K562 (cell line): Measurements from ENCODE around the gene ZNF74. TPM values are rescaled to one million over a fixed set of nuclear protein-coding genes. Genes with fewer than 3 reads are reported as not detected.
A peak's percentile ranks its signal among the peaks of the same experiment; 100 is the strongest.
"Not testable (repeated sequence)": the region's sequence is repeated elsewhere in the genome, so short reads cannot be mapped to it uniquely, and the experiment has no call there.

Source experiments
- ATAC-seq: fragments of 200-7000 bp; cut with Tn5 transposase; 3 replicates; pipeline ENCODE4 v1.9.1; 2020; ENCODE audit warnings: moderate library complexity
- BruUV-seq: library from RNA; stranded (reverse); fragments of 400-500 nt; replicated peaks from 2 replicates; lab custom pipeline; 2021; lab: Mats Ljungman, UMichigan
- CTCF ChIA-PET: fragments of 300-600 bp; formaldehyde crosslinking; extraction: SDS; loops from one replicate; lab custom pipeline; 2021; ENCODE audit warnings: low intra/inter-chr PET ratio; lab: Yijun Ruan, JAX
- POLR2A ChIA-PET: fragments of 300-600, 350-650 bp; sonication (Branson Sonifier 250); formaldehyde crosslinking; extraction: SDS; loops from one replicate; lab custom pipeline; 2021; ENCODE audit warnings: antibody characterized with exemption, inconsistent platforms; lab: Yijun Ruan, JAX
- DNase-seq, 4 experiments: peaks; one replicate each; pipeline versions ENCODE4 v3.0.0 to v3.0.0-alpha.2; 2011 to 2018; ENCODE audit warnings: low spot score in 3 of 4, mixed read lengths in 3 of 4; ENCODE audit errors: extremely low read depth in 1 of 4
- FAIRE-seq: peaks from 2 replicates; lab custom pipeline; 2011; peaks lifted over from hg19 to GRCh38; lab: Jason Lieb, UNC
- H2AFZ ChIP-seq: 2 replicates; pipeline ENCODE4 v1.6.0; 2011; ENCODE audit warnings: low read depth, low read length, control low read depth, inconsistent platforms
- H3K27ac ChIP-seq: fragments of 200-600 bp; 3 replicates; pipeline ENCODE4 v1.8.0; 2011; ENCODE audit warnings: low read depth, mild to moderate bottlenecking, control low read depth, inconsistent platforms, low read length, moderate library complexity, mixed read lengths; ENCODE audit errors: extremely low read depth
- H3K27me3 ChIP-seq, 2 experiments: fragments of 300-600 bp in 1 of 2; 2 replicates in 1 of 2; 3 replicates in 1 of 2; pipeline versions ENCODE4 v1.6.0 to v1.8.0; 2011; ENCODE audit warnings: inconsistent platforms in 2 of 2, low read length in 2 of 2, mild to moderate bottlenecking in 1 of 2, mixed read lengths in 1 of 2, moderate library complexity in 1 of 2; ENCODE audit not compliant: control insufficient read depth in 2 of 2, insufficient read depth in 2 of 2
- H3K36me3 ChIP-seq: fragments of 300-600 bp; 3 replicates; pipeline ENCODE4 v1.8.0; 2011; ENCODE audit warnings: mild to moderate bottlenecking, low read length, inconsistent platforms; ENCODE audit not compliant: control insufficient read depth, insufficient read depth
- H3K4me1 ChIP-seq, 2 experiments: fragments of 200-600 bp in 1 of 2; replicated peaks in 1 of 2; 2 replicates in 1 of 2; 3 replicates in 1 of 2; pipeline versions ENCODE4 v1.5.1 to v1.8.0; 2011; ENCODE audit warnings: inconsistent platforms in 2 of 2, low read length in 2 of 2, mild to moderate bottlenecking in 1 of 2, mixed read lengths in 1 of 2, moderate library complexity in 1 of 2; ENCODE audit not compliant: control insufficient read depth in 2 of 2, insufficient read depth in 2 of 2
- H3K4me2 ChIP-seq: 2 replicates; pipeline ENCODE4 v1.6.1; 2011; ENCODE audit warnings: low read length, control low read depth, inconsistent platforms, mixed read lengths; ENCODE audit not compliant: insufficient read depth
- H3K4me3 ChIP-seq: fragments of 200-600 bp; sonication (generic), shearing (Covaris generic); 2 replicates; pipeline ENCODE4 v1.5.1; 2016; ENCODE audit warnings: control low read depth, inconsistent platforms
- H3K79me2 ChIP-seq: fragments of 200-600 bp; 3 replicates; pipeline ENCODE4 v1.8.0; 2011; ENCODE audit warnings: low read length, inconsistent platforms; ENCODE audit not compliant: control insufficient read depth, insufficient read depth
- H3K9ac ChIP-seq, 2 experiments: 2 replicates each; pipeline versions ENCODE4 v1.6.0 to v1.6.1; 2011; ENCODE audit warnings: low read depth in 2 of 2, low read length in 2 of 2, control low read depth in 1 of 2, inconsistent platforms in 1 of 2, mild to moderate bottlenecking in 1 of 2, mixed read lengths in 1 of 2; ENCODE audit not compliant: insufficient read depth in 1 of 2
- H3K9me1 ChIP-seq: one replicate; pipeline ENCODE4 v1.6.0; 2011; ENCODE audit warnings: inconsistent platforms, mild to moderate bottlenecking, low read length, moderate library complexity; ENCODE audit not compliant: control insufficient read depth, insufficient read depth
- H3K9me3 ChIP-seq: replicated peaks from 2 replicates; pipeline ENCODE4 v1.5.1; 2011; ENCODE audit warnings: low read depth, low read length, inconsistent platforms; ENCODE audit not compliant: control insufficient read depth, insufficient read depth
- H4K20me1 ChIP-seq: replicated peaks from 2 replicates; pipeline ENCODE4 v1.6.1; 2011; ENCODE audit warnings: low read length, inconsistent platforms, mixed read lengths; ENCODE audit not compliant: control insufficient read depth, insufficient read depth
- BHLHE40 ChIP-seq: IDR thresholded peaks from 2 replicates; pipeline ENCODE4 v1.6.1; 2011; ENCODE audit warnings: low read length, improper control_type of control experiment
- MEIS2 ChIP-seq: fragments of 450-650 bp; IDR thresholded peaks from 2 replicates; pipeline ENCODE4 v1.6.1; 2014; ENCODE audit warnings: mild to moderate bottlenecking; ENCODE audit not compliant: partially characterized antibody
- SMAD4 ChIP-seq: fragments of 250-450 bp; sonication (Bioruptor Pico); conservative IDR thresholded peaks from 2 replicates; pipeline ENCODE4 v1.8.0; 2021; ENCODE audit warnings: inconsistent platforms, mild to moderate bottlenecking, moderate library complexity
- USF1 ChIP-seq: sonication (generic); formaldehyde crosslinking; IDR thresholded peaks from 2 replicates; pipeline ENCODE4 v1.9.0; 2022; ENCODE audit warnings: mild to moderate bottlenecking, missing genetic modification reagents
- WGBS: fragments of 100-300 bp; shearing (Covaris generic); methylation state at CpG from one replicate; pipeline ENCODE4 v1.1.6; 2016; ENCODE audit warnings: low coverage, mixed read lengths; ENCODE audit not compliant: insufficient coverage; ENCODE audit errors: missing lambda C conversion rate; 5-methylcytosine and 5-hydroxymethylcytosine counted together
- in situ Hi-C: fragments of 300-500 bp; cut with MboI; formaldehyde crosslinking; loops from 4 replicates; pipeline ENCODE4 v1.15.0; 2018; ENCODE audit warnings: inconsistent platforms, mixed read lengths
- intact Hi-C: fragments of 100-400 bp; cut with micrococcal nuclease; formaldehyde crosslinking; loops from 2 replicates; pipeline ENCODE4 v1.14.2; 2022
- polyA plus RNA-seq, 8 experiments: library from polyadenylated mRNA; depleted of rRNA in 4 of 8; stranded (reverse) in 5 of 8; unstranded in 3 of 8; fragments of >200 nt; fragmentation: Nextera tagmentation in 2 of 8; fragmentation: Illumina TruSeq in 1 of 8; extraction: Ambion mirVana in 2 of 8; extraction: Trizol in 1 of 8; gene quantifications; 2 replicates each; pipeline versions ENCODE4 v1.2.1 to v1.2.3, GENCODE V29; 2011 to 2014; ENCODE audit warnings: inconsistent platforms in 1 of 8, missing spikeins in 1 of 8
- total RNA-seq, 7 experiments: library from RNA; depleted of rRNA in 6 of 7; stranded (reverse); fragments of >200 nt in 6 of 7; fragmentation: Illumina TruSeq in 2 of 7; extraction: Trizol in 2 of 7; gene quantifications; 2 replicates each; pipeline versions ENCODE4 v1.2.1 to v1.2.3, GENCODE V29; 2011 to 2021; ENCODE audit warnings: low replicate concordance in 1 of 7

Gene ZNF74
- total and polyA plus RNA-seq, 9 of the 15 experiments (the other 6 are each of a cell fraction or from before 2014, with no cell fraction given) = 2.4 to 53.5 (median 31.5) TPM

GRCh38 chr22:20372406-20372854 is 21.5 kb upstream of the ZNF74 start:
- TF ChIP-seq BHLHE40 (peak; percentile 22; the same call in 1 of the 2 replicates), USF1 (CRISPR knock-in tag) (0 out of 2 replicates have a peak, but pooled peaks have one; percentile 11)
- TF ChIP-seq, all 486 proteins: peak for 2; not testable (repeated sequence) for 484
- H3K4me1 ChIP-seq, POLR2A ChIA-PET, H4K20me1 ChIP-seq, H3K9me3 ChIP-seq, BruUV-seq, in situ Hi-C loops, H3K9ac ChIP-seq, FAIRE-seq, H3K79me2 ChIP-seq, H3K4me3 ChIP-seq, CTCF ChIA-PET, H3K36me3 ChIP-seq, intact Hi-C loops, H2AFZ ChIP-seq, DNase-seq, H3K9me1 ChIP-seq, H3K27ac ChIP-seq, H3K4me2 ChIP-seq: not testable (repeated sequence)
- under 1% methylated on average over 8 of the region's 8 CpGs for WGBS
- peak; percentile 21 for ATAC-seq
- H3K27me3 ChIP-seq = peaks cover 45 to 63% of the 10 kb centered on the region in 2 experiments

GRCh38 chr22:20373195-20373706 is 20.7 kb upstream of the ZNF74 start:
- H3K27me3 ChIP-seq = peaks cover 50 to 63% of the 10 kb centered on the region in 2 experiments
- intact Hi-C loops, H3K4me2 ChIP-seq, H3K27ac ChIP-seq, H4K20me1 ChIP-seq, CTCF ChIA-PET, H3K36me3 ChIP-seq, in situ Hi-C loops, H3K4me1 ChIP-seq, H3K9me3 ChIP-seq, H3K79me2 ChIP-seq, FAIRE-seq, BruUV-seq, H3K9me1 ChIP-seq, H3K4me3 ChIP-seq, H2AFZ ChIP-seq, H3K9ac ChIP-seq: not testable (repeated sequence)
- POLR2A ChIA-PET = interaction anchor here (0.7 kb wide), 1 partner anchor 64 kb away, joined by 3 read pairs; no protein-coding TSS in a partner anchor
- DNase-seq (peak in 1 of 4 experiments; percentile 23), ATAC-seq (peak; percentile 48)
- WGBS = 3% methylated on average over 6 of the region's 6 CpGs
- TF ChIP-seq SMAD4 (CRISPR knock-in tag) (0 out of 2 replicates have a peak, but pooled peaks have one; percentile 13), MEIS2 (peak; percentile 53)
